COLO829 (cell line): ENCODE results near the gene ANKRD11.

Experiments used
- DNase-seq: peaks from one replicate; pipeline ENCODE4 v3.0.0; 2012; ENCODE audit warnings: low spot score

The ANKRD11 gene

DNA sequence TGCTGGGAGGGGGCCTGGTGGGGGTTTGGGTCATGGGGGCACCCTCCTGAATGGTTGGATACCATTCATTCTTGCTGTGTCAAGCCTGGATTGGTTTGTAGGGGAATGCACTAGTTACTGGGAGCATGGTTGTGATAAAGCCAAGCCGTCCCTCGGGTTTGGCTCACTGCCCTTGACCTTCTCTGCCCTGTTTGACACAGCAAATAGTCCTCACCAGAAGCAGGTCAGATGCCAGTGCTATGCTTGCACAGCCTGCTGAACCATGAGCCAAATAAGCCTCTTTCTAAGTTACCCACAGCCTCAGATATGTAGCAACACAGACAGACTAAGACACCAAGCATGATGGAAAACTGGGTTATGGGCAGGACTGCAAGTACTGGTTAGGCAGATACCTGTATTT is 258.3 kb downstream of the ANKRD11 start:
- no peak for DNase-seq

DNA sequence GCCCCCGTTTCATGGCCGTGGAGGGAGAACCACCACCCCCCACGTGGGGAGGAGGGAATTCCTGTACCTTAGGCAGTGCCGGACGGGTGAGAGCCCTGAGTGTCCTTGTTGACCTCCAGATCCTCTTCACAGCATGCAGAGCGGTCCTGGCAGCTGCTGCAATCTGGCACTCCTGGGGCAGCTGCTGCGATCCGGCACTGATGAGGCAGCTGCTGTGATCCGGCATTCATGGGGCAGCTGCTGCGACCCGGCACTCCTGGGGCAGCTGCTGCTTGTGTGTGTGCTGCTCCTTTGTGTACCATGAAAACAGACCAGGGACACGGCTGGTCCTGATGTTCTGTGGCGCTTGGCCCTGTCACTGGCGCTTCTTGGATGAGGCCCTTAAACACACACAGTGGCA is 260.1 kb downstream of the ANKRD11 start:
- DNase-seq, result no peak

- DNase-seq, result no peak
Observed at GRCh38 chr16:89224665-89225064, 265.7 kb downstream of the ANKRD11 start.

- DNase-seq, result no peak
Observed at GRCh38 chr16:89222931-89223330, 267.4 kb downstream of the ANKRD11 start.

- DNase-seq, result no peak
Observed at GRCh38 chr16:89221604-89222003, 268.8 kb downstream of the ANKRD11 start.

GRCh38 chr16:89219365-89219764 is 271.0 kb downstream of the ANKRD11 start:
- DNase-seq, result no peak
